ENCODE results near the gene ZYG11B. TPM values are rescaled to one million over a fixed set of nuclear protein-coding genes. Genes with fewer than 3 reads are reported as not detected.
A peak's percentile ranks its signal among the peaks of the same experiment; 100 is the strongest.
"Not testable (repeated sequence)": the region's sequence is repeated elsewhere in the genome, so short reads cannot be mapped to it uniquely, and the experiment has no call there.

The ZYG11B gene
- total and polyA plus RNA-seq, 12 donors = 9.1 to 84.3 (median 63.6) TPM

DNA sequence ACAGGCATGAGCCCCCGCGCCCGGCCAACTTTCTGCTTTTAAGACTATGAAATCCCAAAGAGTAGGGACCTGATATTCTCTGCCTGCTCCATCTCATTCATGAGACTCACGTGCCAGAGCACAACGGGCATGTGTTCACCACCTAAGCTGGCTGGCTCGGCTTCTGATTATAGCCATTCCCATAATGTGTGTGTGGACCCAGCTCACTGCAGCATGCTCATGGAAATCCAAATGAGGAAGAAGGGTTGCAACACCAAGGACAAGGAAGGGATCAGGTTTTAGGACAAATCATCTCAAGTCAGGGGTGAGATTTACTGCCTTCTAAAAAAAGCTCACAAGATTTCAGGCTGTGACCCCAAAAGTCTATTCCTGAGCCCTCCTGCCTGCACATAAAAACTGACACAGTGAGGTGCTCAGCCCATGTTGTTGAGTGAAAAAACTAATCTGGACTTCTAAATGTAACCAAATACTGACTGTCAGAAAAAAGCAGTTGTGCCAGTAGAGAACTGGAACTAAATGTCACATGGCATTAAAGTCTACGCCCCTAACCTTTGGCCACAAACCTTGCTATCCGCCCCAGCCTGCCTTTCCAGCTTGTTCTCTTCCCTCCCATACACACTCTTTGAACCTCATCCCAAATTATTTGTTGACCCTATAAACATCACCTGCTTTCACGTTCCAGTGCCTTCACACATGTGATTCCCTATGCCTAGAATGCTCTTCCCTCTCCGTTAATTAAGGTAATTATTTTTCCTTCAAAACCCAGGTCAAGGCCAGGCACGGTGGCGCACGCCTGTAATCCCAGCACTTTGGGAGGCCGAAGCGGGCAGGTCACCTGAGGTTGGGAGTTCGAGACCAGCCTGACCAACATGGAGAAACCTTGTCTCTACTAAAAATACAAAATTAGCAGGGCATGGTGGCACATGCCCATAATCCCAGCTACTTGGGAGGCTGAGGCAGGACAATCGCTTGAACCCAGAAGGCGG is 19.0 kb upstream of the ZYG11B start:
- Histone ChIP-seq H3K27me3 (no peaks in the 10 kb centered on the region), H3K4me3 (no peak overlapping the region), H3K4me1 (peaks cover 0 to 40% (median 11%) of the 10 kb centered on the region in 9 donors), H3K9me3 (no peaks in the 10 kb centered on the region), H3K27ac (peak overlapping the region in 5 of 10 donors; percentile 5 to 70 (median 48)), H3K36me3 (no peaks in the 10 kb centered on the region)
- intact Hi-C loops (cut with DNase I) = loop anchor here in 3 of 10 donors (10.0 kb wide), 3 partner anchors 208 to 488 kb away; partner anchors contain the start of genes CPT2 (in 1 of the 3), ECHDC2 (in 1 of the 3) and SCP2 (in 1 of the 3)
- TF ChIP-seq, protein P1, sequence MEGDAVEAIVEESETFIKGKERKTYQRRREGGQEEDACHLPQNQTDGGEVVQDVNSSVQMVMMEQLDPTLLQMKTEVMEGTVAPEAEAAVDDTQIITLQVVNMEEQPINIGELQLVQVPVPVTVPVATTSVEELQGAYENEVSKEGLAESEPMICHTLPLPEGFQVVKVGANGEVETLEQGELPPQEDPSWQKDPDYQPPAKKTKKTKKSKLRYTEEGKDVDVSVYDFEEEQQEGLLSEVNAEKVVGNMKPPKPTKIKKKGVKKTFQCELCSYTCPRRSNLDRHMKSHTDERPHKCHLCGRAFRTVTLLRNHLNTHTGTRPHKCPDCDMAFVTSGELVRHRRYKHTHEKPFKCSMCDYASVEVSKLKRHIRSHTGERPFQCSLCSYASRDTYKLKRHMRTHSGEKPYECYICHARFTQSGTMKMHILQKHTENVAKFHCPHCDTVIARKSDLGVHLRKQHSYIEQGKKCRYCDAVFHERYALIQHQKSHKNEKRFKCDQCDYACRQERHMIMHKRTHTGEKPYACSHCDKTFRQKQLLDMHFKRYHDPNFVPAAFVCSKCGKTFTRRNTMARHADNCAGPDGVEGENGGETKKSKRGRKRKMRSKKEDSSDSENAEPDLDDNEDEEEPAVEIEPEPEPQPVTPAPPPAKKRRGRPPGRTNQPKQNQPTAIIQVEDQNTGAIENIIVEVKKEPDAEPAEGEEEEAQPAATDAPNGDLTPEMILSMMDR (IDR thresholded peaks at IDR 0.05) = no peak
- ATAC-seq = no peak
- 87 to 90% methylated on average over 18 of the region's 18 CpGs for WGBS, 2 donors
- DNase-seq = no peak

DNA sequence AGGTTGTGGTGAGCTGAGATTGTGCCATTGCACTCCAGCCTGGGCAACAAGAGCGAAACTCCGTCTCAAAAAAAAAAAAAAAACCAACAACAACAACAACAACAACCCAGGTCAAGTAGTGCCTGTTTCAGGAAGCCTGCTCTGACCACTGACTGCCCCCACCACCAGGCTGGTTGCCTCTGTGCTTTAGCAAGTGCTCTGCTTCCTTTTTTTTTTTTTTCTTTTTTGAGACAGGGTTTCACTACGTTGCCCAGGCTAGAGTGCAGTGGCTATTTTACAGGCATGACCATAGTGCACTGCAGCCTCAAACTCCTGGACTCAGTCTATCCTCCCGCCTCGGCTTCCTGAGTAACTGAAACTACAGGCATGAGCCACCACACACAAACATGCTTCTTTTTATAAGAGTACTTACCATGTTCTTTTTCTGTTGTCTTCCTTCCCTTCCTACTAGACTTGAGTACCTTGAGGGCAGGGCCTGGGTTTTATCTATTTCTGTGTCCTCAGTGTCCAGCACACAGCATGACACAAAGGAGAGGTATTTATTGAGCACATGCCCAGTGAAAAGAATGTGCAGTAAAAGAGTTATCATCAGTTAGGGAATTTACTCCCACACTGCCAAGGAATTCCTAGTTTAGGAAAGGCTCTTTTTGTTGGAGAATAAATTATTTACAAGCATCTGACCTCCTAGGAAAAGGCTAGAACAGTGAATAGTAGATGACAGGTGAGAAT is 18.2 kb upstream of the ZYG11B start:
- peak overlapping the region in 5 of 10 donors; percentile 5 to 70 (median 48) for H3K27ac ChIP-seq
- no peaks in the 10 kb centered on the region for H3K9me3 ChIP-seq
- H3K27me3 ChIP-seq = no peaks in the 10 kb centered on the region
- DNase-seq (no peak), ATAC-seq (peak in 4 of 8 donors; percentile 30 to 51 (median 39))
- H3K36me3 ChIP-seq = no peaks in the 10 kb centered on the region
- H3K4me1 ChIP-seq = peaks cover 0 to 36% (median 11%) of the 10 kb centered on the region in 9 donors
- 75 to 92% methylated on average over 5 of the region's 5 CpGs for WGBS, 2 donors
- intact Hi-C loops (cut with DNase I) = loop anchor here in 3 of 10 donors (10.0 kb wide), 3 partner anchors 207 to 487 kb away; partner anchors contain the start of genes CPT2 (in 1 of the 3), ECHDC2 (in 1 of the 3) and SCP2 (in 1 of the 3)
- no peak overlapping the region for H3K4me3 ChIP-seq
- TF ChIP-seq, protein P1 (IDR thresholded peaks at IDR 0.05) = no peak

DNA sequence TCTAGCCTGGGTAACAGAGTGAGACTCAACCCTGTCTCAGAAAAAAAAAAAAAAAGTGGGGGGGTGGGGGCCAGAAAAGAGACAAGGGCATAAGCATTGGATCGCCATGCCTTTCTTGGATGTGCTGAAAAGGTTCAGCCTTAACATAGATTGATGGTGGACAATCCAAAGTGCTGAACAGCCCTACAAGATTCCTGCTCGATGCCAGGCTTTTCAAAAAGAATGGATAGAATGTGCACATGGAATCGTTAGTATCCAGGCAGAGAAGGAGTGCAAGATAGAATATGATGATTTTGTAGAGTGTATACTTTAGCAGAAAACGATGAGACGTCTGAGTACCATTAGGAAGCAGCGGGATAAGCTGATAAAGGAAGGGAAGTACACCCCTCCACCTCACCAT is 17.2 kb upstream of the ZYG11B start:
- no peaks in the 10 kb centered on the region for H3K9me3 ChIP-seq
- no peak overlapping the region for H3K4me3 ChIP-seq
- no peaks in the 10 kb centered on the region for H3K27me3 ChIP-seq
- 31 to 33% methylated on average over 6 of the region's 6 CpGs for WGBS, 2 donors
- H3K27ac ChIP-seq = no peak overlapping the region
- ATAC-seq (no peak), DNase-seq (no peak)
- peaks cover 0 to 26% (median 10%) of the 10 kb centered on the region in 9 donors for H3K4me1 ChIP-seq
- intact Hi-C loops (cut with DNase I) = loop anchor here in 3 of 10 donors (10.0 kb wide), 3 partner anchors 206 to 486 kb away; partner anchors contain the start of genes CPT2 (in 1 of the 3), ECHDC2 (in 1 of the 3) and SCP2 (in 1 of the 3)
- TF ChIP-seq, protein P1 (IDR thresholded peaks at IDR 0.05) = no peak
- H3K36me3 ChIP-seq = no peaks in the 10 kb centered on the region

DNA sequence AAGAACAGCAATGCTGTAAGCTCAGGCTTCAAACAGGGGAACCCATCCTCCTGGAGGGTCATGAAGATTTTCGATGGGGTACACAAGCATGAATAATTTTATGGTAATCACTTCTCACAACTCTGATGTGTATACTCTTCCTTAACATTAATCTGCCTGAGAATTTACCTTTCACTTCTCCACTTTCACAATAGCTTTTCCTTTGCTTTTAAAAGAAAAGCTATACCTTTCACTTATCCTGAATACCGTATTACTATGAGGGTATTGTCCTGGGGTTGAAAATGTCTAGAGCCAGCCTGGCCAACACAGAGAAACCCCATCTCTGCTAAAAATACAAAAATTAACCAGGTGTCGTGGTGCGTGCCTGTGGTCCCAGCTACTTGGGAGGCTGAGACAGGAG is 12.7 kb upstream of the ZYG11B start:
- DNase-seq = no peak
- Histone ChIP-seq H3K4me1 (peaks cover 0 to 9% (median 0%) of the 10 kb centered on the region in 9 donors), H3K36me3 (no peaks in the 10 kb centered on the region), H3K27me3 (no peaks in the 10 kb centered on the region), H3K27ac (no peak overlapping the region), H3K9me3 (no peaks in the 10 kb centered on the region), H3K4me3 (no peak overlapping the region)
- TF ChIP-seq, protein P1 (IDR thresholded peaks at IDR 0.05) = no peak
- intact Hi-C loops (cut with DNase I) = no loop called here
- ATAC-seq = no peak
- 92 to 93% methylated on average over 4 of the region's 4 CpGs for WGBS, 2 donors

DNA sequence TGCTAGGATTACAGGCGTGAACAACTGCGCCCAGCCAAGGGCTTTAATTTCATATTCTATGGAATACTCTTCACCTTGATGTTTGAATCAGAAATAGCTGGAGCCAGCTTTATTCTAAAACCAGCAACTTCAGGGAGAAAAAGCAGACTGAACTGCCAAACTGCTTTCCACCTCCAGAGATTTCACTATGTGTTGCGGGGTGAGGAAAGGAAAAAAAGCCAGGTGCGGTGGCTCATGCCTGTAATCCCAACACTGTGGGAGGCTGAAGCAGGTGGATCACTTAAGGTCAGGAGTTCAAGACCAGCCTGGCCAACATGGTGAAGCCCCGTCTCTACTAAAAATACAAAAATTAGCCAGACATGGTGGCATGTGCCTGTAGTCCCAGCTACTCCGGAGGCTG is 11.0 kb upstream of the ZYG11B start:
- H3K36me3 ChIP-seq; H3K27me3 ChIP-seq; H3K4me1 ChIP-seq; intact Hi-C loops (cut with DNase I); H3K27ac ChIP-seq; H3K9me3 ChIP-seq; DNase-seq; H3K4me3 ChIP-seq; ATAC-seq: not testable (repeated sequence)
- 93 to 97% methylated on average over 6 of the region's 6 CpGs for WGBS, 2 donors

Measured in heart right ventricle (tissue), 16 donors.